Caco-2 (cell line): Measurements from ENCODE around the gene LENG8. TPM values are rescaled to one million over a fixed set of nuclear protein-coding genes. Genes with fewer than 3 reads are reported as not detected.

Experiments used
- BruUV-seq: library from RNA; stranded (reverse); fragments of 400-500 nt; replicated peaks from 2 replicates; lab custom pipeline; 2021; lab: Mats Ljungman, UMichigan
- CTCF ChIA-PET: fragments of 300-600 bp; sonication (Branson Sonifier 250); formaldehyde crosslinking; loops from one replicate; lab custom pipeline; 2022; ENCODE audit warnings: antibody characterized with exemption; lab: Charles Lee
- POLR2A ChIA-PET: fragments of 300-600 bp; sonication (Branson Sonifier 250); formaldehyde crosslinking; loops from one replicate; lab custom pipeline; 2022; ENCODE audit warnings: antibody characterized with exemption; lab: Charles Lee
- DNase-seq, 2 experiments: peaks; one replicate each; pipeline versions ENCODE4 v3.0.0 to v3.0.0-alpha.2; 2020 to 2022
- H3K27me3 ChIP-seq: replicated peaks from 2 replicates; pipeline ENCODE4 v1.6.0; 2011; ENCODE audit warnings: low read length; ENCODE audit not compliant: control insufficient read depth, insufficient read depth
- H3K36me3 ChIP-seq: 2 replicates; pipeline ENCODE4 v1.5.1; 2011; ENCODE audit warnings: low read length; ENCODE audit not compliant: control insufficient read depth, insufficient read depth
- H3K4me1 ChIP-seq: fragments of 250-450 bp; sonication (Bioruptor Pico); 2 replicates; pipeline ENCODE4 v1.5.1; 2020; ENCODE audit warnings: mild to moderate bottlenecking
- H3K4me3 ChIP-seq: 2 replicates; pipeline ENCODE4 v1.5.1; 2011; ENCODE audit warnings: low read depth, mild to moderate bottlenecking, control low read depth, low read length
- H3K9me3 ChIP-seq: fragments of 250-450 bp; sonication (Bioruptor Pico); 2 replicates; pipeline ENCODE4 v1.5.1; 2020; ENCODE audit warnings: mild to moderate bottlenecking, moderate library complexity
- H3K27ac Mint-ChIP-seq: one replicate; pipeline ENCODE4 v1.8.0; 2022; ENCODE audit warnings: mixed read lengths; ENCODE audit not compliant: unreplicated experiment
- H3K27me3 Mint-ChIP-seq: one replicate; pipeline ENCODE4 v1.8.0; 2022; ENCODE audit warnings: mixed read lengths; ENCODE audit not compliant: insufficient read depth, unreplicated experiment
- H3K36me3 Mint-ChIP-seq: one replicate; pipeline ENCODE4 v1.8.0; 2022; ENCODE audit warnings: mild to moderate bottlenecking, mixed read lengths; ENCODE audit not compliant: insufficient read depth, unreplicated experiment
- H3K4me1 Mint-ChIP-seq: one replicate; pipeline ENCODE4 v1.8.0; 2022; ENCODE audit warnings: low read depth, mixed read lengths; ENCODE audit not compliant: unreplicated experiment
- H3K4me3 Mint-ChIP-seq: one replicate; pipeline ENCODE4 v1.8.0; 2022; ENCODE audit warnings: mild to moderate bottlenecking, moderate library complexity, mixed read lengths; ENCODE audit not compliant: unreplicated experiment
- H3K9me3 Mint-ChIP-seq: one replicate; pipeline ENCODE4 v1.8.0; 2022; ENCODE audit warnings: mixed read lengths; ENCODE audit not compliant: unreplicated experiment
- intact Hi-C: fragments of 100-400 bp; cut with micrococcal nuclease; formaldehyde crosslinking; loops from one replicate; pipeline ENCODE4 v1.10.0; 2022; ENCODE audit not compliant: unreplicated experiment
- total RNA-seq: library from RNA; stranded (reverse); gene quantifications from 2 replicates; pipeline ENCODE4 v1.2.3, GENCODE V29; 2022
- TF ChIP-seq, protein P1 (sequence below), 2 experiments: fragments of 200-600 bp in 1 of 2; IDR thresholded peaks; 1 replicate in 1 of 2; 2 replicates in 1 of 2; pipeline versions ENCODE4 v1.5.1 to v1.8.0; 2011 to 2022; ENCODE audit warnings: antibody characterized with exemption in 1 of 2, control low read depth in 1 of 2, inconsistent platforms in 1 of 2, low read depth in 1 of 2, low read length in 1 of 2, mild to moderate bottlenecking in 1 of 2, moderate library complexity in 1 of 2; ENCODE audit not compliant: insufficient read depth in 1 of 2, severe bottlenecking in 1 of 2, unreplicated experiment in 1 of 2

Gene LENG8
- total RNA-seq, 1 experiment from 2014 or later = 143 TPM

DNA sequence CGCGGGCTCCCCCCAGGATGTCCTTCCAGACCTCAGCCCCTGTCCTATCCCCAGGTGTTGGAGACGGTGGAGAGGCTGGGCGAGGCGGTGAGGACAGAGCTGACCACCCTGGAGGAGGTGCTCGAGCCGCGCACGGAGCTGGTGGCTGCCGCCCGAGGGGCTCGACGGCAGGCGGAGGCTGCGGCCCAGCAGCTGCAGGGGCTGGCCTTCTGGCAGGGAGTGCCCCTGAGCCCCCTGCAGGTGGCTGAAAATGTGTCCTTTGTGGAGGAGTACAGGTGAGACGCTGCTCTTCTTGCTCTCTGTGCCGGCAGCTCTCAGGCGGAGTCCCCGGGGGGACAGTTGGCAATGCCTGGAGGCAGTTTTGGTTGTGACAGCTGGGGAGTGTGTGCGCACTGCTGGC is 26.9 kb upstream of the LENG8 start:
- H3K9me3 Mint-ChIP-seq = peaks cover 12% of the 10 kb centered on the region
- H3K27ac Mint-ChIP-seq = no peak overlapping the region
- Histone ChIP-seq H3K4me1 (peaks cover 12% of the 10 kb centered on the region), H3K4me3 (no peak overlapping the region), H3K9me3 (no peaks in the 10 kb centered on the region), H3K36me3 (no peaks in the 10 kb centered on the region), H3K27me3 (no peaks in the 10 kb centered on the region)
- intact Hi-C loops = no loop called here
- H3K4me1 Mint-ChIP-seq = peaks cover 7% of the 10 kb centered on the region
- DNase-seq = no peak
- no TSS peak for BruUV-seq
- TF ChIP-seq, protein P1, sequence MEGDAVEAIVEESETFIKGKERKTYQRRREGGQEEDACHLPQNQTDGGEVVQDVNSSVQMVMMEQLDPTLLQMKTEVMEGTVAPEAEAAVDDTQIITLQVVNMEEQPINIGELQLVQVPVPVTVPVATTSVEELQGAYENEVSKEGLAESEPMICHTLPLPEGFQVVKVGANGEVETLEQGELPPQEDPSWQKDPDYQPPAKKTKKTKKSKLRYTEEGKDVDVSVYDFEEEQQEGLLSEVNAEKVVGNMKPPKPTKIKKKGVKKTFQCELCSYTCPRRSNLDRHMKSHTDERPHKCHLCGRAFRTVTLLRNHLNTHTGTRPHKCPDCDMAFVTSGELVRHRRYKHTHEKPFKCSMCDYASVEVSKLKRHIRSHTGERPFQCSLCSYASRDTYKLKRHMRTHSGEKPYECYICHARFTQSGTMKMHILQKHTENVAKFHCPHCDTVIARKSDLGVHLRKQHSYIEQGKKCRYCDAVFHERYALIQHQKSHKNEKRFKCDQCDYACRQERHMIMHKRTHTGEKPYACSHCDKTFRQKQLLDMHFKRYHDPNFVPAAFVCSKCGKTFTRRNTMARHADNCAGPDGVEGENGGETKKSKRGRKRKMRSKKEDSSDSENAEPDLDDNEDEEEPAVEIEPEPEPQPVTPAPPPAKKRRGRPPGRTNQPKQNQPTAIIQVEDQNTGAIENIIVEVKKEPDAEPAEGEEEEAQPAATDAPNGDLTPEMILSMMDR (IDR thresholded peaks at IDR 0.05; ENCODE audit: insufficient read depth in 1 of 2, low read depth in 1 of 2, low read length in 1 of 2, severe bottlenecking in 1 of 2, unreplicated experiment in 1 of 2) = no peak
- POLR2A ChIA-PET = interaction anchor here (0.6 kb wide), 1 partner anchor 130 kb away, joined by 3 read pairs; no protein-coding TSS in a partner anchor
- CTCF ChIA-PET = no interaction called here
- H3K4me3 Mint-ChIP-seq = no peak overlapping the region
- H3K36me3 Mint-ChIP-seq = no peaks in the 10 kb centered on the region
- H3K27me3 Mint-ChIP-seq = no peaks in the 10 kb centered on the region

DNA sequence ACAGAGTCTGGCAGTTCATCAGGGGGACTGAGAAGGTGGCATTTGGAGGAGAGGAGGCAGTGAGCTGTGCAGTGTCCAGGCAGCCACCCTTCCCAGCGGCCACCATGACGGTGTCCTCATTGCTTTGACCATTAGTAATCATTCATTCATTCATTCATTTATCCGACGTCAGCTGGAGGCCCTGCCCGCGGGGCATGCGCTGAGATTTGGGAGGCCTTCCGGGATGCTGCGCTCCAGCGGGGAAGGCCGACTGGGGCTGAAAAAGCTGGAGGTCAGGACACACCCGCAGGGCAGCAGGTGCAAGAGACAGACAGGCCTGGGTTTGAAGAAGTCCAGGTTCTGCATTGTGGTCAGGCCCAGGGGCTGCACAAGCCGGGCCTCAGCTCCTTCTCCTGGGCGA is 24.8 kb upstream of the LENG8 start:
- no peaks in the 10 kb centered on the region for H3K4me1 Mint-ChIP-seq
- H3K27me3 Mint-ChIP-seq = peaks cover 3% of the 10 kb centered on the region
- H3K27me3 ChIP-seq = no peaks in the 10 kb centered on the region
- H3K9me3 ChIP-seq = no peaks in the 10 kb centered on the region
- no peaks in the 10 kb centered on the region for H3K36me3 ChIP-seq
- ChIA-PET CTCF (no interaction called here), POLR2A (interaction anchor here (0.6 kb wide), 1 partner anchor 18 kb away, joined by 5 read pairs; no protein-coding TSS in a partner anchor)
- intact Hi-C loops = no loop called here
- no peak overlapping the region for H3K4me3 Mint-ChIP-seq
- TF ChIP-seq, protein P1 (IDR thresholded peaks at IDR 0.05; ENCODE audit: insufficient read depth in 1 of 2, low read depth in 1 of 2, low read length in 1 of 2, severe bottlenecking in 1 of 2, unreplicated experiment in 1 of 2) = no peak
- H3K36me3 Mint-ChIP-seq = peaks cover 10% of the 10 kb centered on the region
- peaks cover 12% of the 10 kb centered on the region for H3K4me1 ChIP-seq
- no peak overlapping the region for H3K4me3 ChIP-seq
- BruUV-seq = no TSS peak
- no peak for DNase-seq
- H3K9me3 Mint-ChIP-seq = no peaks in the 10 kb centered on the region
- no peak overlapping the region for H3K27ac Mint-ChIP-seq

DNA sequence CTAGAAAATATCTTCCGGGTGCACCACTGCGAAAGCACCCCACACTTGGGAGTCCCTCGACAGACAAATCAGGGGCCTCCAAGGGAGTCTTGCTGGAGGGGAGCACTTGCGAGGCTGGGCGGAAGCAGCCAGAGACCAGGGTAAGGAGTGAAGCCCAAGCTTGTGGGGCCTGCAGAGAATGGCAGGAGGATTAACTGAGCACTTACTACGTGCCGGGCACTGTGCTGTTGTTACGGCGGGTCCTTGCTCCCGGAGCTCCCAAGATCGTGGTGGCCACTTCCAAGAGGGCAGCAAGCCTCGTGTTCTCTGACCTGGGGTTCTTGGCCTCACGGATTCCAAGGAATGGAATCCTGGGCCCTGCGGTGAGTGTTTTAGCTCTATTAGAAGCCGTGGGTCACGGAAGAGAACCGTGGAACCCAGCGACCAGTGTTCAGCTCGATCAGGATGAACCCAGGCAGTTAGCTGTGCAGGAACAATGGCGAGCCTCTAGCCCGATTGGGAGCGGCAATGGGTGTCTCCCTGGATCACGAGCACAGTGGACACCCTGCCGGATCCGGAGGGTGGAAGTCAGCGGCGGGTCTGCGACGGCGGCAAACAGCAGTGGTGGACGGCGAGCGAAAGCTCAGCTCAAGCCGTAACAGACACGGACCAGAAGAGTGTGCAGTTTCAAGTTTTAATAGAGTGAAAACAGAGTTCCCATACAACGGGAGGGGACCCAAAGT is 24.2 kb upstream of the LENG8 start:
- H3K36me3 ChIP-seq = no peaks in the 10 kb centered on the region
- intact Hi-C loops = no loop called here
- no peaks in the 10 kb centered on the region for H3K9me3 ChIP-seq
- DNase-seq = no peak
- Mint-ChIP-seq H3K4me3 (no peak overlapping the region), H3K4me1 (no peaks in the 10 kb centered on the region), H3K9me3 (no peaks in the 10 kb centered on the region), H3K36me3 (peaks cover 16% of the 10 kb centered on the region), H3K27ac (peak overlapping the region; percentile 43), H3K27me3 (peaks cover 6% of the 10 kb centered on the region)
- no TSS peak for BruUV-seq
- CTCF ChIA-PET = interaction anchor here (0.7 kb wide), 1 partner anchor 36 kb away, joined by 3 read pairs; no protein-coding TSS in a partner anchor
- peaks cover 10% of the 10 kb centered on the region for H3K4me1 ChIP-seq
- no peaks in the 10 kb centered on the region for H3K27me3 ChIP-seq
- H3K4me3 ChIP-seq = no peak overlapping the region
- TF ChIP-seq, protein P1 (IDR thresholded peaks at IDR 0.05; ENCODE audit: insufficient read depth in 1 of 2, low read depth in 1 of 2, low read length in 1 of 2, severe bottlenecking in 1 of 2, unreplicated experiment in 1 of 2) = no peak
- POLR2A ChIA-PET = no interaction called here
